ENCODE data around the gene ABCB7. TPM values are rescaled to one million over a fixed set of nuclear protein-coding genes. Genes with fewer than 3 reads are reported as not detected.

Gene ABCB7
- total RNA-seq = 86.8 TPM

DNA sequence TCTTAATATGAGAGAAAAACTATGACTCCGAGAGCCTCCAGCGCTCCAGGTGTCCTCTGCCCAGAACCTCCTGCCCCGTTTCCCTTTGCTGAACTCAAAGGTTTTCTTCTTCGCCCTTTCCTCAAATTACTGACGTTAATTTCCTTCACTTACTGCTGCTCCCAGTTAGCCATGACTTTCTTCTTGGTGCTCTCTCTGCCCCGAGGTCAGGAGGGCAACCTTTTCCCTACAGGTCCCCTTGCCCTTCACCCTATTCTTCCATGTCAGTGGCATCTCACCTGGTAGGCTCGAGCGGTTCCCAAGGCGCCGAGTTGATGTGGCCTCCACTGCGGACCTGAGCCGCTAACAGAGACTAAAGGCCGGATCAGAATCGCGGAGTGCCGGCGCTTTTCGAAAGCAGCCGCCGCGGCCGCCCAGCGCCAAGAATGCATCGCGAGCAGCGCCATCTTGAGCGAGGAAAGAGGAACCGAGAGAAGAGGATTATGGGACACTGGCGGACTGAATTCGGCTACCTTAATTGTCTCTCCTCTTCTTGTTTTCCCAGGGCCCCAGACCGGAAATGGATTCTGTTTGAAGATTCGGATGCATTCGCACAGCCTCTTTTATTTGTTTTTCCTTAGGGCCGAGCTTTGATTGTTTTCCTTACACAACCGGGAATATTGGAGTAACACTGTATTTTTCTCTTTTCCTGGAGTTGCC, at the start of gene ABCB7:
Gene ABCB7 (minus strand): TSS at position 457 of the 699 bp plus-strand sequence. CDS start 11 bp downstream, at position 446.

Other genes starting within 250 kb of the ABCB7 start
- 13.9 TPM for gene NEXMIF, start 230.8 kb downstream of the ABCB7 start, total RNA-seq
- 23.4 TPM for gene UPRT, start 117.8 kb upstream of the ABCB7 start, total RNA-seq